HG02970 (cell line): Measurements from ENCODE around the gene ADAM8.

Experiments
- ATAC-seq: cut with Tn5 transposase; IDR thresholded peaks from one replicate; pipeline ENCODE4 v1.9.1; 2021; ENCODE audit warnings: mild to moderate bottlenecking, moderate library complexity, moderate number of reproducible peaks; ENCODE audit not compliant: unreplicated experiment, low FRiP score

Gene ADAM8

DNA sequence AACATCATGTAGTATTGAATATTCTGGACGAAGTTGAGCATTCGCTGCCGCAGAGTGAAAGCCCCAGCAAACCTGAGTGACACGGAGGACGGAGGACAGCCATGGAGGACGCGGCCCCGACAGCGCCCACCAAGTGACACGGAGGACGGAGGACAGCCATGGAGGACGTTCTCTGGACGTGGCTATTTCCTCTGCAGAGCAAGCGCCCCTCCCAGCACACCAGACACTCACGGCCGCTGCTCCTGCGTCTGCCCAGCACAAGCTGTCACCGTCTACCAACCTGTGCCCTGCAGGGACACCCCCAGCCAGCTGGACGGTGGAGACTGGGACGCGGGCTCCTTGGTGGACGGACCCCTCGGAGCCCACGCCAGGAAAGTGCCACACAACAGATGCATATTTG lies 7.3 kb upstream of the ADAM8 start:
- ATAC-seq = no peak

GRCh38 chr10:133282846-133283390 lies 6.2 kb upstream of the ADAM8 start:
- no peak for ATAC-seq

- ATAC-seq = no peak
These were observed 5.1 kb upstream of the ADAM8 start for GRCh38 chr10:133281628-133282372.

DNA sequence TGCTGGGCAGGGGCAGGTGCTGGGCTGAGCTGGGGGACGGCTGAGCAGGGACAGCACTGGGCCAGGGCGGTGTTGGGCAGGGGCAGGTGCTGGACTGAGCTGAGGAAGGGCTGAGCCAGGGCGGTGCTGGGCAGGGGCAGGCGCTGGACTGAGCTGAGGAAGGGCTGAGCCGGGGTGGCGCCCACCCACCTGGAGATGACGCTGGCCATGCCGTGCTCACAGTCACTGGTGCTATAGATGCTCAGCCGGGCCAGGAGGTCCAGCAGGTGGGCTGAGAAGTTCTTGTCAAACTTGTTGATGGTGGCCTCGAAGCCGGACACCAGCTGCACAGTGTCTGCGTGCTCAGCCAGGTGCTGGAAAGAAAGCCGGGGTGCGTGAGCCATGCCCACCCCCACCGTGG lies 4.4 kb upstream of the ADAM8 start:
- ATAC-seq = no peak

DNA sequence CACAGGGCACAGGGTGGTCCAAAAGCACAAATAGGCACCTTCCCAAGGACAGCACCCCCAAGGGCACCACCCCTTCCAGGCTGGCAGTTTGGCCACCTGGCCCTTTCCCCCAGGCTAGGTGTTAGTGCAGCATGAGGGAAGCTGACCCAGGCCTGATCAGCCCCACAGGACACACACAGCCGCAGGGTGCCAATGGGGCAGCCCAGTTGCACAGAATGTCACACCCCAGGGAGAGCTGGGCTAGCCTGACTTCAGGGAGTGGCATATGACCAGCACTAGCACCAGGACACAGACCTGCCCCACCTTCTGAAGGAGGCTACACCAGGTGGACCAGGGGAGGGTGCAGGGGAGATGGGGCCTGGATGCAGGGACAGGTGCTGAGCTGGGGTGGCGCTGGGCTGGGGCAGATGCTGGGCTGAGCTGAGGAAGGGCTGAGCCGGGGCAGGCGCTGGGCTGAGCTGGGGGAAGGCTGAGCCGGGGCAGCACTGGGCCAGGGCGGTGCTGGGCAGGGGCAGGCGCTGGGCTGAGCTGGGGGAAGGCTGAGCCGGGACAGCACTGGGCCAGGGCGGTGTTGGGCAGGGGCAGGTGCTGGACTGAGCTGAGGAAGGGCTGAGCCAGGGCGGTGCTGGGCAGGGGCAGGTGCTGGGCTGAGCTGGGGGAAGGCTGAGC lies 3.9 kb upstream of the ADAM8 start:
- no peak for ATAC-seq

DNA sequence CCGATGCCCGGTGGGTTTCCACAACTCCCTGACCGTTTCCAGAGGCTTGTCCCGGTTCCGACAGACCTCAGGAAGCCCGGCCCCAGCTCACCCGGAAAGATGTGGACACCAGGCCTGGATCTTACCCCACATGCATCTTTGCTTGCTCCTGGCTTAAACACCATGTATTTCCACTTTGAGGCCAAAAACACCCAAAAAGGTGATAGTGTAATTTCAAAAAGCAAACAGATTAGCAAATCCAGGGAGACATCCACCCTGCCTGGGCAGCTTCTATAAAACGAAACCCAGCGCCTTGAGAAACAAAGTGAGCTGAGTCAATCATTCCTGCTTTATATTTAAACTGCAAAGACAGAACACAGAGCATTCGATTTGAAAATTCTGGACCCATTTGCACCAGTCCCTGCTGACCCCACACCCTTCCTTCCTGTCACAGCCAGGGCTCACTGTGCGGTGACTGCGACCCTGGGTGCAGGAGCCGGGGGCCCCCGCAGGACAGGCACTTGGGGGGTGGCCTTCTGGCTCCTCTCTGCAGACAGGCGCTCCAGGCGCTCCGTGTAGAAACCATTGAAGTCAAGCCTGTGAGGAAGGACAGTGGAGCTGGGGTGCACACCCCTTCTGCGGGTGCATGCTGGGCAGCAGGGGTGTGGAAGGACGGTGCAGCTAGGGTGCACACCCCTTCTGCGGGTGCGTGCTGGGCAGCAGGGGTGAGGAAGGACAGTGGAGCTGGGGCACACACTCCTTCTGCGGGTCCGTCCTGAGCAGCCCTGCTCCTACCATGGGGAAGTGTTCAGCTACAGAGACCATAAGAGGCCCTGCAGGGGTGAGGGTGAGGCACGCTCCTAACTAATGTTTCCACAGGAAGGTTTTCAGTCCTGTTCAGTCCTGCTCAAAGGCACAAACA lies 2.9 kb upstream of the ADAM8 start:
- no peak for ATAC-seq

DNA sequence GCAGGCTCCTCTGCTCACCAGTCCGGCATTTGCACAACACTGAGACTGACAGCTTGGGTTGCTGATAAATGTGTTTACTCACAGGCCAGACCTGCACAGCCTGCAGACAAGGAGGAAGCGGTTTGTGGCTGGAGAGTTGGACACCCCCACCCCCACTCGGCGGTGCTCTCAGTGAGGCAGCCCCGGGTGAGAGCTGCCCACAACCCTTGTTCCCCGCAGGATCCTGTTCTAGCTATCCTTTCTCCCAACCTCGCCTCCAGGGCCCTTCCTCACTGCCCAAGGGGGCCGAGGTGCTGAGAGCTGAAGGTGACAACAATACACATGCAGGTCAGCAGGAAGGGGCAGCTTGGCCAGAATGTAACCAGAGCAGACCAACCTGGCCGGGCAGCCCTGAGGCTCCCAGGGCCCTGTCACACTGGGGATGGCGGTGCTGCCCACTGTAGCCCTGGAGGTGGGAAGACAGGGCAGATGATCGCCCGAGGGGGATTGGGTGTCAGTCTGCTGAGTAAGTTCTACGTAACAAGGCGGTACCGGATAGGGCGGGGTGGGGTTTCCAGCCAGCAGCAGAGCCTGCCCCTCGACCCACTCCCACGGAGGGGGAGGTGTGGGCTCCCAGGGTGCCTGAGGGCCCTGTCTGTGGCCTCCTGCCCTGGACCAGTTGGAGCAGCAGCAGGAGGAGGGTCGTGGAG lies 2.1 kb upstream of the ADAM8 start:
- no peak for ATAC-seq

- ATAC-seq = no peak
These were observed 1.4 kb upstream of the ADAM8 start for GRCh38 chr10:133277993-133278576.

DNA sequence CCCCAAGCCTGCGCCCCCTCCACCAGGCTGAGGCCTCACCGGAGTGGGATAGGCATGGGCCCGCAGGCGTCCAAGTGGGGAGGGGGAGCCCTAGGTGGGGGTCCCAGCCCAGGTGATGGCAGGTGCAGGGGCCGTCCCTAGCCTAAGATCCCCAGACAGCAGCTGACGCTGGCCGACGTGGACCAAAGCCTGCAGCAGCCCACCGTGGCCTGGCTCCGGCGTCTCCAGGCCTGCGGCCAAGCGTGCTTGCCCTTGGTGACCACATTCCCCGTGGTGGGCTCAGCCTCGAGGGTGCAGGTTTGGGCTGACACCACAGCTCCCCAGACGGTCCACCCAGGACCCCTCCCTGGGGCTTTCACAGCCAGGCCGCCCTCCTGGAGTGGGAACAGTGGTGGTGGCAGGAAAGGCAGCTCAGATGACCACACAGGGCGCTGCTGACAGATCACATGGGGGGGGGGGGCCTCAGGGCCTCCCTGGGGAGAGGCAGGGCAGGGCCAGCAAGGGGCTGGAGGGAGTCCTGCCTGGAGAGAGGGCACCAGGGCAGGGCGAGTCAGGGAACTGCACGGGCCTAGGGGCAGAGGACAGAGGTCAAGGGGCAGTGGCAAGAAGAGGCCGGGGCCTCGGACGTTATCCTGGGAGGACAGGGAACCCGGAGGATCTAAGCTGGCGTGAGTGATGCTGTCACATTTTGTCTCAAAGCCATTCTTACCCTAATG lies 767 bp upstream of the ADAM8 start:
- no peak for ATAC-seq

GRCh38 chr10:133276100-133276434 lies 601 bp downstream of the ADAM8 start:
- ATAC-seq = no peak

- peak; percentile 29 for ATAC-seq
These were observed 980 bp downstream of the ADAM8 start for GRCh38 chr10:133275684-133276092.

GRCh38 chr10:133274751-133275683 lies 1.7 kb downstream of the ADAM8 start:
- ATAC-seq = peak; percentile 48

DNA sequence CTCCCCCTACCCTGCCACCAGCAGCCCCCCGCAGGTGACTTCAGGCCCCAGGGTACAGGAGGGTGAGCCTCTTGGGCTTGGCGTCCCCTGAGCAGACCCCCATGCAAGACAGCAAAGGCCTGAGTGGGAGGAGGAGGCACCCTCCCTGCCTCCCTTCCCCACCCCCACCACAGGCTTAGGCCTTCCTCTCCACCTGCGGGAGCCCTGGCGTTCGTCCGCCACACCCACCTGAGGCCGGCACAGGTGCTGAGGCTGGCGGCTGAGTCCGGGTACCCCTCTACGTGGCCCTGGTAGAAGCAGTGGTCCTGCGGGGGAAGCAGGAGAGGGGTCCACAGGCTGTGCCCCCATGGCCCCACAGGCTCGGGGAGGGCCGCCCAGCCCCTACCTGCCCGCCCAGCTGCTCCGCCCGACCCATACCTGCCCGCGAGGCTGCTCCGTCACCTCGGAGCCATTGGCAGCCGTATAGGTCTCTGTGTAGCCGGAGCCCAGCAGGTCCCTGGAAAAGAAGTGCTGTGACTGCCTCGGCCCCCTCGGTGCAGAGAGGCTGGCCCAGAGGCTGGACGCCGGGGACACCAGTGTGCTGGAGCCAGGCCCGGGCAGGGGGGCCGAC lies 3.0 kb downstream of the ADAM8 start:
- ATAC-seq = no peak

GRCh38 chr10:133272964-133273420 lies 3.7 kb downstream of the ADAM8 start:
- no peak for ATAC-seq

DNA sequence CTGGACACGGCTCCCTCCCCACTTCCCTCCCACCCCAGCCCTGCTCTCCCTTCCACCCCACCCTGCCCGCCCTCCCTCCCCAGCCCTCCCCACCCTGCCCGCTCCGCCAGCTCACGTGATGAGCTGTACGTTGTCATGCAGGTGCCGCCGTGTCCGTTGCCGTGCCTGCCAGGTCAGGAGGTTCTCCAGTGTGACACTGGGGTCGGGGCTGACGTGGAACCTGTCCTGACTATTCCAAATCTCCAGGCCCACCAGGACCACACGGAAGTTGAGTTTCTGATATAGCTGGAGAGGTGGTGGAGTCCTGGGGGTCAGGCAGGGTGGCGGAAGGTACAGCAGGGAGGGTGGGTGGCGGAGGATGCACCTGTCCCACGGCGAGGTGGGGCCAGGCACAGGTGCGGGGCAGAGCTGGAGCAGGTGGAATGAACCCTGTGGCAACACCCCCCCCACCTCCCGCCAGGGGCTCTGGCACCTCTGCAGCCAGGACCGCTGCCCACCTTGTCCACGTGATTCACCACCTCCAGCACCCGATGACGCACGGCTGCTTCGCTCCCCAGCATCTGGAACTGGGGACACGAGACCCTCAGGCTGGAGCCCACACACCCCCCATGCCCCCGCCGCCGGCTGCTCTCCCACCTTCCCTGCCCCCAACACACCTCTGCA lies 4.2 kb downstream of the ADAM8 start:
- no peak for ATAC-seq

GRCh38 chr10:133271521-133272300 lies 5.0 kb downstream of the ADAM8 start:
- ATAC-seq = no peak
